Mesothelial cell of epicardium (in vitro differentiated cells): ENCODE results near the gene ABT1. TPM values are rescaled to one million over a fixed set of nuclear protein-coding genes. Genes with fewer than 3 reads are reported as not detected.

Experiments
- DNase-seq, 2 experiments: peaks; one replicate each; pipeline ENCODE4 v3.0.0; 2021; ENCODE audit warnings: low spot score in 2 of 2; ENCODE audit not compliant: unreplicated experiment in 2 of 2
- H3K27ac Mint-ChIP-seq: 2 replicates; pipeline ENCODE4 v1.8.0; 2021; ENCODE audit warnings: mixed read lengths
- H3K27me3 Mint-ChIP-seq: 2 replicates; pipeline ENCODE4 v1.8.0; 2021; ENCODE audit warnings: low read depth, mixed read lengths
- H3K36me3 Mint-ChIP-seq: 2 replicates; pipeline ENCODE4 v1.8.0; 2021; ENCODE audit warnings: mixed read lengths
- H3K4me1 Mint-ChIP-seq: 2 replicates; pipeline ENCODE4 v1.8.0; 2021; ENCODE audit warnings: mixed read lengths
- H3K4me3 Mint-ChIP-seq: 2 replicates; pipeline ENCODE4 v1.8.0; 2021; ENCODE audit warnings: mild to moderate bottlenecking, moderate library complexity, mixed read lengths
- H3K9me3 Mint-ChIP-seq: 2 replicates; pipeline ENCODE4 v1.8.0; 2021; ENCODE audit warnings: mixed read lengths
- CTCF ChIP-seq: fragments of 200-600 bp; sonication (generic); IDR thresholded peaks from one replicate; pipeline ENCODE4 v1.5.0; 2021; ENCODE audit warnings: antibody characterized with exemption; ENCODE audit not compliant: unreplicated experiment
- total RNA-seq: library from RNA; stranded (reverse); gene quantifications from 3 replicates; pipeline ENCODE4 v1.2.1, GENCODE V29; 2021

The ABT1 gene
- total RNA-seq, 1 donor from 2014 or later, result 21.8 TPM

DNA sequence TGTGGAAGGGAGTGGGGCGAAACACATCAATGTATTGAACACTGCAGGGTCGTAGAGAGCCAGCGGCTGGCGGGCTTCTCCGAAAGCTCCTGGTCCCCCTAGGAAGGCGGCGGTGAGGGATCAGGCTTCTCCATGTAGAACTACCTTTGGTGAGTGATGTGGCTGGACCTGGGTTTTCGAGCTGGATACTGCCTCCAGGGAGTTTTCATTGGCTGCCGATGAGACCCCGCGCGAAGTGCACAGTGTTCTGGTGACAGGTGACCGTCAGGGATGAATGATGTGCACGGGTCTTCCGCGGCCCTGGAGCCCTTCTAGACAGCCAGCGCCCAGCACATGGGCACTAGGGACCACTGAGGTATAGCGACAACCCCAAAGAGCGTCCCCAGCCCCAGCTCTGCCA lies 16.4 kb downstream of the ABT1 start:
- Mint-ChIP-seq H3K4me3 (peak overlapping the region; percentile 83), H3K4me1 (peaks cover 15% of the 10 kb centered on the region), H3K9me3 (no peaks in the 10 kb centered on the region), H3K27me3 (peaks cover 62% of the 10 kb centered on the region), H3K27ac (no peak overlapping the region), H3K36me3 (peaks cover 2% of the 10 kb centered on the region)
- TF ChIP-seq CTCF, result no peak
- no peak for DNase-seq

- no peak for TF ChIP-seq CTCF
- Mint-ChIP-seq H3K27me3 (peaks cover 62% of the 10 kb centered on the region), H3K4me1 (peaks cover 15% of the 10 kb centered on the region), H3K27ac (no peak overlapping the region), H3K36me3 (peaks cover 2% of the 10 kb centered on the region), H3K4me3 (peak overlapping the region; percentile 83), H3K9me3 (no peaks in the 10 kb centered on the region)
- DNase-seq, result no peak
Measured at GRCh38 chr6:26613689-26614683, 17.2 kb downstream of the ABT1 start.

DNA sequence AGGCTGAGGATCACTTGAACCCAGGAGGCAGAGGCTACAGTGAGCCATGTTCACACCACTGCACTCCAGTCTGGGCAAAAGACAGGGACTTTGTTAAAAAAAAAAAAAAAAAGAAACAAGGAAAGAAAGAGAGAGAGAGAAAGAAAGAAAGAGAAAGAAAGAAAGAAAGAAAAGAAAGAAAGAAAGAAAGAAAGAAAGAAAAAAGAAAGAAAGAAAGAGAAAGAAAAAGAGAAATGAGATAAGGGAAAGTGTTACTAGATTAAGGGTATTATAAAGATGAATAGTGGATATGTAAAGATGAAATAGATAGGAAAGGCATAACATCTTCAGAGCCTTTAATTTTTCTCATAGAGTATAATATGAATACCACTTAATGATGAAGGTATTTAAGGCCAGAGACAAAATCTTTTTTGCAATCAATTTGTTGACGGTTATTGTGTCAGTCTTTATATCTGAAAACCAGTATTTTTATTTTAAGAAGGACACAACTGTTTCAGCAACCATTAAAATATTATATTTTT lies 26.6 kb downstream of the ABT1 start:
- no peak overlapping the region for H3K27ac Mint-ChIP-seq
- TF ChIP-seq CTCF, result no peak
- no peak overlapping the region for H3K4me3 Mint-ChIP-seq
- H3K27me3 Mint-ChIP-seq, result peaks cover 17% of the 10 kb centered on the region
- H3K4me1 Mint-ChIP-seq, result no peaks in the 10 kb centered on the region
- H3K36me3 Mint-ChIP-seq, result no peaks in the 10 kb centered on the region
- DNase-seq, result no peak
- peaks cover 15% of the 10 kb centered on the region for H3K9me3 Mint-ChIP-seq

GRCh38 chr6:26624557-26624956 lies 27.8 kb downstream of the ABT1 start:
- DNase-seq, result no peak
- TF ChIP-seq CTCF, result no peak
- H3K9me3 Mint-ChIP-seq, result peaks cover 22% of the 10 kb centered on the region
- H3K27ac Mint-ChIP-seq, result no peak overlapping the region
- no peak overlapping the region for H3K4me3 Mint-ChIP-seq
- no peaks in the 10 kb centered on the region for H3K4me1 Mint-ChIP-seq
- H3K36me3 Mint-ChIP-seq, result no peaks in the 10 kb centered on the region
- H3K27me3 Mint-ChIP-seq, result peaks cover 17% of the 10 kb centered on the region

- no peak overlapping the region for H3K4me3 Mint-ChIP-seq
Measured at GRCh38 chr6:26627843-26628242, 31.1 kb downstream of the ABT1 start.

More at GRCh38 chr6:26627843-26628242, 31.1 kb downstream of the ABT1 start:
- no peak for TF ChIP-seq CTCF
- DNase-seq, result no peak
- peaks cover 24% of the 10 kb centered on the region for H3K9me3 Mint-ChIP-seq
- no peak overlapping the region for H3K27ac Mint-ChIP-seq
- H3K36me3 Mint-ChIP-seq, result peaks cover 7% of the 10 kb centered on the region
- no peaks in the 10 kb centered on the region for H3K27me3 Mint-ChIP-seq
- no peaks in the 10 kb centered on the region for H3K4me1 Mint-ChIP-seq
